22Rv1 (cell line): ENCODE results near the gene EXOC3L1.

ENCODE experiments used
- H3K27ac ChIP-seq: fragments of 450-650 bp; 2 replicates; pipeline ENCODE4 v1.5.1; 2017
- CTCF ChIP-seq: fragments of 450-650 bp; IDR thresholded peaks from 2 replicates; pipeline ENCODE4 v1.5.1; 2017; ENCODE audit warnings: mild to moderate bottlenecking
- ZFX ChIP-seq: fragments of 450-650 bp; IDR thresholded peaks from 2 replicates; pipeline ENCODE4 v1.6.1; 2017; ENCODE audit warnings: antibody characterized with exemption, borderline replicate concordance

The EXOC3L1 gene

GRCh38 chr16:67162506-67163163, 27.3 kb downstream of the EXOC3L1 start:
- TF ChIP-seq CTCF = no peak
- no peak for TF ChIP-seq ZFX
- H3K27ac ChIP-seq = no peak overlapping the region

DNA sequence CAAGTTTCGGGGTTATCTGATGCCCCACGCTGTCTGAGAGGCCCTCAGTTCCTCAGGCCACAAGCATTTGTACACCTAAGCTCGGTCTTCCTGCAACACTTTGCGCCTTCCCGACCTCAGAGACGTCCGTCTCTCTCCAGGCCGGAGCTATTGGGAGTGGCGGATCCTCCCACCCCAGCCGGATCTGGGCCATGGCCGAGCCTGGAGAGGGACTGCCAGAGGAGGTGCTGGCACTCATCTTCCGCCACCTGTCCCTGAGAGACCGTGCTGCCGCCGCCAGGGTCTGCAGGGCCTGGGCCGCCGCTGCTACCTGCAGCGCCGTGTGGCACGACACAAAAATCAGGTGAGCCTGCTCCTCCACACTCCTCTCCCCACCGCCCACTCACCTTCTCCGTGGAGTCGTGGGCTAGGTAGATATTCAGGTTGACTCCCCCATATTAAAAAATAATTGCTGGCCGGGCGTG, 28.3 kb downstream of the EXOC3L1 start:
- TF ChIP-seq ZFX (no peak), CTCF (no peak)
- H3K27ac ChIP-seq = peak overlapping the region; percentile 91

DNA sequence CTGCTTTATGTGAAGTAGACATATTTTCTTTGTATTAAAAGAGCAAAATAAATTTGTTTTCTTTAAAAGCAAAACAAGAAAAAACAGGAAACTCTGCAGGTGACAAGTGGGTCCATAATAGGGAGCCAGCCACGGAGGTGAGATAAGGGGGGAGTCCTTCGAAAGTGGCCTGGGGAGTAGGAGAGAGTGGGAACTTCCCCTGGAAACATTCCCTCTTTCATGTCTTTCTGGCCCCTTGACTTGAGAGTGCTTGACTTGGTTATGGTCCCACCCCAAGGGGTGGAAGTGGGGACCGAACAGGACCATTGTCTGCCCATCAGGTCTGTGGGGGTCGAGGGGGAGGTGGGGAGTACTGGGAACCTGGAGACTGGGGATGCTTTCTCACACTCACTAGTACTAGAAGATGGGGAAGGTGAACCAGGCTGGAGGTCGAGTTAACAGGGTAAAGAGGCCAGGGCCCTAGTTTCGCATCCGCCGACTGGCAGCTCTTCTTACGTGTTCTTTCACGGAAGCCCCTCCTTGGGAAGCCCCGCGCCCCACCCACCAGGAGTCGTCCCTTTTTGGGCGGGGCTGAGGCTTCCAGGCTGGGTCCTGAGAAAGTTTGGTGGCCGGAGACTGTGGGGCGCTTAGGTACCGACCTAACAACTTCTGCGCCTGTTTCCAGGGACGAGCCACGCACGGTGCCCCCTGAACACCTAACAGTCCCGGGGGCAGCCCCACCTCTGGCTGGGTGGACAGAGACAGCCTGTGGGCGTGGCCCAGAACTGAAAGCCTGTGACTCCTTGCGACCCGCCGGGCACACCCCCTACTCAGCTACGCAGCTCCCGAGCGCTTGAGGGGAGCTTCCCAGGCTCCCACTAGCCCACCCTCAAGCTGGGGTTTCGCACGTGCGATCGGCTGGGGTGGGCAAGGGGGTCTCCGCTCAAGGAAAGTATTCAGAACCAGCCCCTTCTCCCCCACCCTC, 31.0 kb downstream of the EXOC3L1 start:
- no peak for TF ChIP-seq ZFX
- TF ChIP-seq CTCF = no peak
- H3K27ac ChIP-seq = peak overlapping the region; percentile 91

DNA sequence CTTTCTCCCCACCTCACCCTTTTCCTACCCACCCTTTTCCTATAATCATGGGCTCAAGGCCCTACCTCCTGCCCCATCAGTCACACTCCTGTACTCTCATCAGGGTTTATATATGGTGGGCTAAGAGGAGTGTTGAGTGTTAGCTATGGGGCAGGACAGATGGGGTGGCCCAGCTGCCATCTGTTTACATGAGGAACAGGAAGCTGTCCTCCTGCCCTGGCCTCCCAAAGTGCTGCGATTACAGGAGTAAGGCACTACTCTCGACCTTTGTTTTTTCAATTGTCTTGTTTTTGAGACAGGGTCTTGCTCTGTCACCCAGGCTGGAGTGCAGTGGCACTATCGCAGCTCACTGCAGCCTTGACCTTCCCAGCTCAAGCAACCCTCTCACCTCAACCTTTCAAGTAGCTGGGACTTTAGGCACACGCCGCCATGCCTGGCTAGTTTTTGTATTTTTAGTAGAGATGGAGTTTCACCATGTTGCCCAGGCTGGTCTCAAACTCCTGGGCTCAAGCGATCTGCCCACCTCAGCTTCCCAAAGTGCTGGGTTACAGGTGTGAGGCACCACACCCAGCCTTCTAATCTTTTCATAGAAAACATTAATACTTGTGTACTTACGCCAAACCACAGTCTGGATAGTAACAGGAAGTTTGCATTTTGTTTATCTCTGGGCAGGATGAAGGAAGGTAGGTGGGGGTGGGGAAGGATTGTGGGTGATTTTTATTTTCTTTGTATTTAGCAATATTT, 31.9 kb downstream of the EXOC3L1 start:
- peak overlapping the region; percentile 29 for H3K27ac ChIP-seq

DNA sequence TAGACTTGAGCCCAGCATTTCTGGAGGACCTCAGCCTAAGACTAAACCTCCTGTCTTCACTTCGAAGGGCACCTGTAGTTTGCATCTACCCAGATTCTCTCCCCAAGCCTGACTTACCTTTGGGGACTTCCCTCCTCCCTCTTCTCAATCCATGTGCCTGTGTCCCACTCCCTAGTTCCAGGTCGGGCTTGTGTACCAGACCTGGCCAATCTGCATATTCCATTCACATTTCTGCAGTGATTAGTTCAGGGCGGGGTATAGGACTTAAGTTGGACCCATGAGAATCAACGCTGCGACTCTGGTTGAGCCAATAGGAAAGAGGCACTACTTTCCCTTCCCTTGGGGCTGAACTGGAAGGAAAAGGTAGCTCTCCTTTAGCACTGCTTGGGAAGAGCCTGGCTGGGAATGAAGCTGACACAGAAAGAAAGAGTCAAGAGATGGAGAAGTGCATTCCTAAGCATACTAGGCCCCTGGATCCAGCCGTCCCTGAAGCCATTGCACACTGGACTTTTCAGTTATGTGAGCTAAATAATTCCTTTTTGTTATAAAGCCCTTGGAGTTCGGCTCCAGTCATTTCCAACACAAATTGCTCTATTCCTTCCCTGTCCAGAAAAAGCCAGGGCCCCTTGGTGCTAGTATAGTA, 32.7 kb downstream of the EXOC3L1 start:
- TF ChIP-seq ZFX (no peak), CTCF (no peak)
- H3K27ac ChIP-seq = peak overlapping the region; percentile 29; the same call in 1 of the 2 replicates

More for the DNA sequence above, 31.9 kb downstream of the EXOC3L1 start:
- TF ChIP-seq CTCF = no peak
- no peak for TF ChIP-seq ZFX

- TF ChIP-seq CTCF (no peak), ZFX (no peak)
- no peak overlapping the region for H3K27ac ChIP-seq
Measured at GRCh38 chr16:67156143-67156844, 33.6 kb downstream of the EXOC3L1 start.
